GM12865 (cell line): ENCODE measurements around the gene CLEC4A.

Source experiments
- DNase-seq: peaks from one replicate; pipeline ENCODE4 v3.0.0; 2010; ENCODE audit warnings: low read depth
- H3K4me3 ChIP-seq: 2 replicates; pipeline ENCODE4 v1.5.1; 2011; ENCODE audit warnings: mild to moderate bottlenecking, low read depth, low read length, control low read depth
- TF ChIP-seq, protein P1 (sequence below): IDR thresholded peaks from 2 replicates; pipeline ENCODE4 v1.5.1; 2011; ENCODE audit warnings: low read length, control low read depth, low read depth, inconsistent platforms; ENCODE audit not compliant: insufficient read depth; ENCODE audit errors: missing control alignments

Gene CLEC4A

DNA sequence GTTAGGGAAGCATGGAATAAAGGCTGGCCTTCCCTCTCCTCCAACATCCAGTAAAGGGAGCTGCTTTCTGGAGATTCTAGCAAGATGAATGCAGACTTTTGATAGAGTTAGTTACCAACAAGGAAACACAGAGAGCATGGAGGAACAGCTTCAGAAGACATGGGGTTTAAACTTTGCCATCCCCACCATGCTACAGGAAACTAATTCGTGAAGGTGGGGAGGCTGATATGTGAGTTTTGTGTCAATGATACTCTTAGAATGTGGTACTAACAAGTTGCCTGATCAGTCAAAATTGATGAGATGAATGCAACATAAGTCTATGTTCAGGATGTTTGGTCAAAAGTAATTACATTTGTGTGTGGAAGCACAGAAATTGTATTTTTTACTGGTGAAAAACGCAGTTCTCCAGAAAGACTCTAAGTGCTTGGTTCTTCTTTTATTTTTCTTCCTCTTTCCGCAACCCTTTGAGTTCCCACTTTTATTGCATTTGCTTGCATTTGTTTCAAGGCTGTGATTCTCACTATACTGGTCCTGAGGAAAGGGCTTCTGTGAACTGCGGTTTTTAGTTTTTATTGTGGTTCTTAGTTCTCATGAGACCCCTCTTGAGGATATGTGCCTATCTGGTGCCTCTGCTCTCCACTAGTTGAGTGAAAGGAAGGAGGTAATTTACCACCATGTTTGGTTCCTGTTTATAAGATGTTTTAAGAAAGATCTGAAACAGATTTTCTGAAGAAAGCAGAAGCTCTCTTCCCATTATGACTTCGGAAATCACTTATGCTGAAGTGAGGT is at the start of gene CLEC4A:
Gene CLEC4A (plus strand): TSS at position 494 of the 789 bp plus-strand sequence. CDS start 262 bp downstream, at position 756.
- no peak for DNase-seq
- H3K4me3 ChIP-seq: no peak within 1 kb of the TSS

DNA sequence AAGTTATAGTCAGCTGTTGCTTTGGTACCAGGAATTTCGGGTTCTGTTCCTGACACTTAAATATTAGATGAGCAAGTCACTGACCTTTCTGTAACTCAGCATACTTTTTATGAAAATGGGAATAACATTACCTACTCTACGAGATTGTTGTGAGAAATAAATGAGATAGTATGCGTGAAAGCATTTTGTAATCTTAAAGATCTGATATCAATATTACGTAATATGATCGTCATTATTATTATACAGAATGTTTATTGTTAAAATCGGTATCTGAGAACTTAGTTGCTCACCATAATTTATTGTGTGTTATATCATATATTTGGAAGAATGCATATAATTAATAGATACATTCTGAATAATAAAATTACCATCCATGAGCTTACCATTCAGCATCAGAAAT is 47.5 kb upstream of the CLEC4A start:
- H3K4me3 ChIP-seq: no peak overlapping the region
- no peak for DNase-seq
- TF ChIP-seq, protein P1, sequence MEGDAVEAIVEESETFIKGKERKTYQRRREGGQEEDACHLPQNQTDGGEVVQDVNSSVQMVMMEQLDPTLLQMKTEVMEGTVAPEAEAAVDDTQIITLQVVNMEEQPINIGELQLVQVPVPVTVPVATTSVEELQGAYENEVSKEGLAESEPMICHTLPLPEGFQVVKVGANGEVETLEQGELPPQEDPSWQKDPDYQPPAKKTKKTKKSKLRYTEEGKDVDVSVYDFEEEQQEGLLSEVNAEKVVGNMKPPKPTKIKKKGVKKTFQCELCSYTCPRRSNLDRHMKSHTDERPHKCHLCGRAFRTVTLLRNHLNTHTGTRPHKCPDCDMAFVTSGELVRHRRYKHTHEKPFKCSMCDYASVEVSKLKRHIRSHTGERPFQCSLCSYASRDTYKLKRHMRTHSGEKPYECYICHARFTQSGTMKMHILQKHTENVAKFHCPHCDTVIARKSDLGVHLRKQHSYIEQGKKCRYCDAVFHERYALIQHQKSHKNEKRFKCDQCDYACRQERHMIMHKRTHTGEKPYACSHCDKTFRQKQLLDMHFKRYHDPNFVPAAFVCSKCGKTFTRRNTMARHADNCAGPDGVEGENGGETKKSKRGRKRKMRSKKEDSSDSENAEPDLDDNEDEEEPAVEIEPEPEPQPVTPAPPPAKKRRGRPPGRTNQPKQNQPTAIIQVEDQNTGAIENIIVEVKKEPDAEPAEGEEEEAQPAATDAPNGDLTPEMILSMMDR: no peak

More for the DNA sequence above, at the start of gene CLEC4A:
- TF ChIP-seq, protein P1: no peak

DNA sequence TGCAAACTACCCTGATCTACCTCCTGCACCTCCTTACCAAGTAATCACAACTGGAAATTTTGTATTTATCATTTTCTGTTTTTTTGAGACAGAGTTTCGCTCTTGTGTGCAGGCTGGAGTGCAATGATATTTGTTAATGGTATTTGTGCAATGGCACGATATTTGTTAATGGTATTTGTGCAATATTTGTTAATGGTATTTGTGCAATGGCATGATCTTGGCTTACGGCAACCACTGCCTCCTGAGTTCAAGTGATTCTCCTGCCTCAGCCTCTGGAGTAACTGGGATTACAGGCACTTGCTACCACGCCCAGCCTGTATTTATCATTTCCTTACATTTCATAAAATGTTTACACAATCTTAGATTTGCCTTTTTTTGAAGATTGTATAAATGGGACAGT is 47.1 kb upstream of the CLEC4A start:
- TF ChIP-seq, protein P1: no peak
- no peak for DNase-seq
- H3K4me3 ChIP-seq: no peak overlapping the region

DNA sequence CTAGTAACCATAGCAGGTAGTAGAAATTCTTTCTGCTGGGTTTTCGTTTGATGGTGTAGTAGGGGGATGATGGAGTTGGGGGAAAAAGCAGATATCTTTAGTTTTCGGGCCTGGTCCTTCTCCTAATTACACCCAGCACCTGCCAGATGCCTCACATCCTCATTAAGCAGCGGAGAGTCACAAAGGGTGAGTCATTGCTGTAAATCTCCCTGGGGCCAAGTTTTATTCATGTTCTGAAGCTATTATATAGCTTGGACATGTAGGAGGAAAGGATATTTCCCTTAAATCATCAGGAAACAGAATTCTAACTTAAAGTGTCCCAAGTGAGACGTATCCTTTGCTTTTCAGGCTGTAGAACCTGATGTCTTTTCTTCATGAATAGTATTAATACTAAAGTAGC is 46.2 kb upstream of the CLEC4A start:
- TF ChIP-seq, protein P1: no peak
- H3K4me3 ChIP-seq: no peak overlapping the region
- DNase-seq: no peak

DNA sequence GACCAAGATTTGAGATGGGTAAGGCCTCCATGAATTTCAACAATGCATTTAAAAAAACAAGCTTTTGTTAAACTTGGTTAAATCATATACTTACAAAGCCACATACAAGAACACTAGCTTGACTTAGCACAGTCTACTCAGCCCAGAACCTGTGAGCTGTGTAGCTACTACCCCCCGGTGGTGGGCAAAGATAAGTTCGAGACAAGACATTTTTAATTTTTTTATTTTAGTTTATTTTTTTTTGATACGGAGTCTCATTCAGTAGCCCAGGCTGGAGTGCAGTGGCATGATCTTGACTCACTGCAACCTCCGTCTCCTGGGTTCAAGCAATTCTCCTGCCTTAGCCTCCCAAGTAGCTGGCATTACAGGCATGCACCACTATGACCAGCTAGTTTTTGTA is 45.0 kb upstream of the CLEC4A start:
- TF ChIP-seq, protein P1: peak; percentile 26
- DNase-seq: peak; percentile 44

DNA sequence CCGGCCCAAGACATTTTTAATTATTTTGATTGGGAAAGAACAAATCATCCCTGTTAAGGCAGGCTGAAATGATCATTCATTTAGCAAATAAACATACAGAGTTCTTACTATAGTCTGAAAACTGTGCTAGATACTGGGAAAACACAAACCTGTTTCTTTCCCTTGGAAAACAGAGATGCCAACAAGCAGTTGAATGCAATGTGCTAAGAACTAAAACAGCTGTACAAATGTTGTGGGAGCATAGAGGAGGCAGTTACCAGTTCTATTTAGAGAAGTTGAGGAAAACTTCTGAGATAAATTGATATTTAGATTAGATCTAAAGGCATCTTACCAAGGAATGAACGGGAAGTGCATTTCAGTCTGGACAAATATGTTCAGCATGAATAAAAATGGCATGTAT is 44.5 kb upstream of the CLEC4A start:
- H3K4me3 ChIP-seq: no peak overlapping the region
- TF ChIP-seq, protein P1: no peak
- no peak for DNase-seq

More for the DNA sequence above, 45.0 kb upstream of the CLEC4A start:
- no peak overlapping the region for H3K4me3 ChIP-seq

DNA sequence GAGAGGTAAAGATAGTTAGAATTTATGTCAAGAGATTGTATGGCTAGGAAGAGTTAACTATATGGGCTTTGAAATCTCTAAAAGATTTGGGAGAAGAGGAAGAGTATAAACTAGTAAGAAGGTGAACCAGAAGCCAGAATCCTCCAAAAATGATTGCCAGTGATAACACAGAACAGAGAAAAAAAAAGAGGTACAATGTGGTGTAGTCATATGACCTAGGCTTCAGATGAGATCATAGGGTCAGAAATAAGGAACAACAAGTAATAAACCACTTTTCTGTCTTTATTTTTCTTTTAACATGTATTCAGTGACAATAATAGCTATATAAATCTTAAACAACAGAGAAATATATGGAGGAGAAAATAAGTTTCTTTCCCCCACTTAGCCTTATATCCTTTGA is 43.3 kb upstream of the CLEC4A start:
- H3K4me3 ChIP-seq: no peak overlapping the region
- TF ChIP-seq, protein P1: no peak
- no peak for DNase-seq
